ENCODE measurements around the gene CYSLTR2.

DNA sequence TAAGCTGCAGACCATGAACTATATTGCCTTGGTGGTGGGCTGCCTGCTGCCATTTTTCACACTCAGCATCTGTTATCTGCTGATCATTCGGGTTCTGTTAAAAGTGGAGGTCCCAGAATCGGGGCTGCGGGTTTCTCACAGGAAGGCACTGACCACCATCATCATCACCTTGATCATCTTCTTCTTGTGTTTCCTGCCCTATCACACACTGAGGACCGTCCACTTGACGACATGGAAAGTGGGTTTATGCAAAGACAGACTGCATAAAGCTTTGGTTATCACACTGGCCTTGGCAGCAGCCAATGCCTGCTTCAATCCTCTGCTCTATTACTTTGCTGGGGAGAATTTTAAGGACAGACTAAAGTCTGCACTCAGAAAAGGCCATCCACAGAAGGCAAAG is 53.7 kb downstream of the CYSLTR2 start:
- TF ChIP-seq, protein P1, sequence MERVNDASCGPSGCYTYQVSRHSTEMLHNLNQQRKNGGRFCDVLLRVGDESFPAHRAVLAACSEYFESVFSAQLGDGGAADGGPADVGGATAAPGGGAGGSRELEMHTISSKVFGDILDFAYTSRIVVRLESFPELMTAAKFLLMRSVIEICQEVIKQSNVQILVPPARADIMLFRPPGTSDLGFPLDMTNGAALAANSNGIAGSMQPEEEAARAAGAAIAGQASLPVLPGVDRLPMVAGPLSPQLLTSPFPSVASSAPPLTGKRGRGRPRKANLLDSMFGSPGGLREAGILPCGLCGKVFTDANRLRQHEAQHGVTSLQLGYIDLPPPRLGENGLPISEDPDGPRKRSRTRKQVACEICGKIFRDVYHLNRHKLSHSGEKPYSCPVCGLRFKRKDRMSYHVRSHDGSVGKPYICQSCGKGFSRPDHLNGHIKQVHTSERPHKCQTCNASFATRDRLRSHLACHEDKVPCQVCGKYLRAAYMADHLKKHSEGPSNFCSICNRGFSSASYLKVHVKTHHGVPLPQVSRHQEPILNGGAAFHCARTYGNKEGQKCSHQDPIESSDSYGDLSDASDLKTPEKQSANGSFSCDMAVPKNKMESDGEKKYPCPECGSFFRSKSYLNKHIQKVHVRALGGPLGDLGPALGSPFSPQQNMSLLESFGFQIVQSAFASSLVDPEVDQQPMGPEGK (CRISPR knock-in tag; IDR thresholded peaks at IDR 0.05; ENCODE audit: borderline replicate concordance): no peak
- no peak for TF ChIP-seq CSDC2 (CRISPR knock-in tag; IDR thresholded peaks at IDR 0.05)
- TF ChIP-seq SNAI2 (CRISPR knock-in tag; IDR thresholded peaks at IDR 0.05): no peak
- no peak for TF ChIP-seq ESRRG (CRISPR knock-in tag; IDR thresholded peaks at IDR 0.05)
- TF ChIP-seq ARNTL (CRISPR knock-in tag; IDR thresholded peaks at IDR 0.05; ENCODE audit: borderline replicate concordance, low read depth): no peak
- no peak for TF ChIP-seq TOX (CRISPR knock-in tag; IDR thresholded peaks at IDR 0.05; ENCODE audit: borderline replicate concordance)
- TF ChIP-seq PPARA (CRISPR knock-in tag; IDR thresholded peaks at IDR 0.05; ENCODE audit: borderline replicate concordance): no peak
- TF ChIP-seq RARB (CRISPR knock-in tag; IDR thresholded peaks at IDR 0.05): no peak
- TF ChIP-seq ZFP30 (CRISPR knock-in tag; IDR thresholded peaks at IDR 0.05): no peak
- TF ChIP-seq, protein P2, sequence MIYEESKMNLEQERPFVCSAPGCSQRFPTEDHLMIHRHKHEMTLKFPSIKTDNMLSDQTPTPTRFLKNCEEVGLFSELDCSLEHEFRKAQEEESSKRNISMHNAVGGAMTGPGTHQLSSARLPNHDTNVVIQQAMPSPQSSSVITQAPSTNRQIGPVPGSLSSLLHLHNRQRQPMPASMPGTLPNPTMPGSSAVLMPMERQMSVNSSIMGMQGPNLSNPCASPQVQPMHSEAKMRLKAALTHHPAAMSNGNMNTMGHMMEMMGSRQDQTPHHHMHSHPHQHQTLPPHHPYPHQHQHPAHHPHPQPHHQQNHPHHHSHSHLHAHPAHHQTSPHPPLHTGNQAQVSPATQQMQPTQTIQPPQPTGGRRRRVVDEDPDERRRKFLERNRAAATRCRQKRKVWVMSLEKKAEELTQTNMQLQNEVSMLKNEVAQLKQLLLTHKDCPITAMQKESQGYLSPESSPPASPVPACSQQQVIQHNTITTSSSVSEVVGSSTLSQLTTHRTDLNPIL (CRISPR knock-in tag; IDR thresholded peaks at IDR 0.05; ENCODE audit: low read depth): no peak
- no peak for TF ChIP-seq ZNF8 (CRISPR knock-in tag; IDR thresholded peaks at IDR 0.05)
- no peak for TF ChIP-seq ZC3H10 (CRISPR knock-in tag; IDR thresholded peaks at IDR 0.05)
- no peak for TF ChIP-seq ZFP3 (CRISPR knock-in tag; IDR thresholded peaks at IDR 0.05)
- TF ChIP-seq TCF4 (CRISPR knock-in tag; IDR thresholded peaks at IDR 0.05; ENCODE audit: borderline replicate concordance): no peak
